ENCODE results near the gene GNB2. TPM values are rescaled to one million over a fixed set of nuclear protein-coding genes. Genes with fewer than 3 reads are reported as not detected.

GNB2 gene
- total RNA-seq: 79.8 and 102 TPM in 2 replicates

DNA sequence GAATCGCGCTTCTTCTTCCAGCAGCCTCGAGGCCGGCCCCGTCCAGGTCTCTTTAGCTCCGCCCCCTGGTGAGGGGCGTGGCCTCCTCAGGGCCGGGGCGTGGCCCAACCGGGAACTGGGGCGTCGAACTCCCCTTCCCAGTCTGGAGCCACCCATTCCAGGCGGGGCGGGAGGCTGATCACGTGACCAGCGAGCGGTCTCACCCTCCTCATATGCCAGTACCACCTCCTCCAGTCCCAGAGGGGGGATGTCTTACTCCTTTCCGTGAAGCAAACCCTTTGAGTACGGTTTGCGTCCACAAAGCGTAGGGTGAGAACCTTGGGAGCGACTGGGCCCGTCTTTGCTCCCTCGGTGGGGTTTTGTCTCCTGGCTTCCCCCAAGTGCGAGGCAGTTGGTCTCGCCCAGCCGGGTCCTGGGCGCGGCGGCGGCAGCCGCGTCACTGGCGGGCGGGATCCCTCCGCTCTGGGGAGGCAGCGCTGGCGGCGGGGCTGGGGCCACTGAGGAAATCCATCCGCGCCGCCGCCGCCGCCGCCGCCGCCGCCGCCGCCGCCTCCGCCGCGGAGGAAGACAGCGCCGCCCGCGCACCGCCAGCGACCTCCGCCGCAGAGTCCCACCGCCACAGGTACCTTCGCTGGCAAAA, at the start of gene GNB2:
Gene GNB2 (plus strand): TSS at position 439 of the 640 bp plus-strand sequence. CDS start 2,526 bp downstream, outside the sequence.

DNA sequence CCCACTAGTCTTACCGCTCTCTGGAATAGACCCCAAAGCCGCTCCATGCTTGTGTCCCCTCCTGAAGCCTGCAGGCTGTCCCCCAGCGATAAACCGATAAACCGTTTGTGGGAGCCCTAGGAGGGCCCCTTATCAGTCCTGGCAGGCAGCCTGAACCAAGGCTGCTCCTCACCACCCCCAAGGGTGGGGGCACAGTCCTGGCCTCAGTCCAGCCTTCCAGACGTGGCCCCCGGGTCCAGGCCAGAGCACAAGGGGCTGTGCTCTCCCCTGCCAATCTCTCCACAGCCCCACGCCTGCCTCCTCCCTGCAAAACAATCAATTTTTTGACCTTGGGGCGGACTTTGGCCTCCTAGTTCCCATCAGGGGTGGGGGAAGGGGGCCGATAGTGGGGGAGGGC, 32.1 kb upstream of the GNB2 start, which contains the start of gene TFR2:
Gene TFR2 (minus strand): TSS at position 90 of the 397 bp plus-strand sequence. CDS start 43 bp downstream, at position 47.

GRCh38 chr7:100655908-100656674, 17.4 kb upstream of the GNB2 start, which contains the start of gene ACTL6B:
Gene ACTL6B (minus strand): TSS chr7:100656448. CDS start chr7:100656354, 94 bp downstream.

GRCh38 chr7:100694098-100694745, 20.7 kb downstream of the GNB2 start, which contains the start of gene GIGYF1:
Gene GIGYF1 (minus strand): TSS chr7:100694250. CDS start chr7:100688238, 6,012 bp downstream.

DNA sequence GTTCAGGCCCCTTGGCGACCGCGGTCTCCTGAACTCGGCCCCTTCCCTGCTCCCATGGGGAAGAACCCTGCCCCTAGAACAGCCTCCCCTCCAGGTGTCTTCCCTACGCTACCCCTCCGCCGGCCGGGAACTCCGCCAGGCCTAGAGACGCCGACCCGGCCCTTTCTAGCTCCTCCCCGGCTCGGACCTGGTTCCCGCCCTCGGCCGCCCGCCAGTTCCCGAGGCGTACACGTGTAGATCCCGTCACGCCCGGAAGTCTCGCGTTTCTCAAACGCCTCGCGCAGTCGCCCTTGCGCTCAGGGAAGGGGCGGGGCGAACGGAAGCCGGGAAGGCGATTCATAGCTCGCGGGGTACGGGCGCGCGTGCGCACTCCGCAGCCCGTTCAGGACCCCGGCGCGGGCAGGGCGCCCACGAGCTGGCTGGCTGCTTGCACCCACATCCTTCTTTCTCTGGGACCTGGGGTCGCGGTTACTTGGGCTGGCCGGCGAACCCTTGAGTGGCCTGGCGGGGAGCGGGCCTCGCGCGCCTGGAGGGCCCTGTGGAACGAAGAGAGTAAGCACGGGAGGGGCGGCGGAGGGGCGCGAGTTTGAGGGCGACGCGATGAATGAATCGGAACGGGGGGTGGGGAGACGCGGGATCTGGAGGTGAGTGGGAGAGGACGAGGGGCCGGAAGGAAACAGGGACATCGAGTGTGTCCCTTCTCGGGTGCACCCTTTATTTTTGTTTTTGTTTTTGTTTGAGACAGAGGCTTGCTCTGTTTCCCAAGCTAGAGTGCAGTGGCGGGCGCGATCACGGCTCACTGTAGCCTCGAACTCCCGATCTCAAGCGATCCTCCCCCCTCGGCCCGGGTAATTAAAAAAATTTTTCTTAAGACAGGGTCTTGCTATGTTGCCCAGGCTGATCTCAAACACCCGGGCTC, 32.5 kb downstream of the GNB2 start, which contains the start of gene POP7:
Gene POP7 (plus strand): TSS at position 369 of the 919 bp plus-strand sequence. CDS start 710 bp downstream, outside the sequence.

GRCh38 chr7:100720279-100720670, 46.7 kb downstream of the GNB2 start, which contains the start of gene EPO:
Gene EPO (plus strand): TSS chr7:100720468. CDS start chr7:100720981, 513 bp downstream.

Other genes with a start within 250 kb of the GNB2 start
- gene ZCWPW1, start 245.0 kb upstream of the GNB2 start, total RNA-seq: 0.94 and 1.1 TPM in 2 replicates
- 34.2 and 54.1 TPM in 2 replicates for gene MEPCE, start 243.9 kb upstream of the GNB2 start, total RNA-seq
- 8.6 and 17.3 TPM in 2 replicates for gene PPP1R35, start 237.2 kb upstream of the GNB2 start, total RNA-seq
- gene SPACDR, start 209.5 kb upstream of the GNB2 start, total RNA-seq: 0.32 and 0.38 TPM in 2 replicates
- 21.3 and 24.8 TPM in 2 replicates for gene TSC22D4, start 194.5 kb upstream of the GNB2 start, total RNA-seq
- gene NYAP1, start 189.8 kb upstream of the GNB2 start, total RNA-seq: 2.5 and 2.6 TPM in 2 replicates
- gene AGFG2, start 134.5 kb upstream of the GNB2 start, total RNA-seq: 25.1 and 33.2 TPM in 2 replicates
- not detected in 2 replicates for gene SAP25, start 99.8 kb upstream of the GNB2 start, total RNA-seq
- 7.3 and 8.6 TPM in 2 replicates for gene LRCH4, start 87.6 kb upstream of the GNB2 start, total RNA-seq
- gene FBXO24, start 87.4 kb upstream of the GNB2 start, total RNA-seq: 0.25 TPM in 1 of 2 replicates, not detected in the other
- 0.38 and 0.49 TPM in 2 replicates for gene PCOLCE, start 71.4 kb upstream of the GNB2 start, total RNA-seq
- gene MOSPD3, start 61.2 kb upstream of the GNB2 start, total RNA-seq: 5.3 and 7.6 TPM in 2 replicates
- gene TFR2, start 32.2 kb upstream of the GNB2 start, total RNA-seq: under 0.01 and 0.57 TPM in 2 replicates
- not detected in 2 replicates for gene ACTL6B, start 17.3 kb upstream of the GNB2 start, total RNA-seq
- 10.2 and 20.9 TPM in 2 replicates for gene GIGYF1, start 20.5 kb downstream of the GNB2 start, total RNA-seq
- gene POP7, start 32.4 kb downstream of the GNB2 start, total RNA-seq: 28.6 and 36.8 TPM in 2 replicates
- not detected in 2 replicates for gene EPO, start 46.7 kb downstream of the GNB2 start, total RNA-seq
- not detected in 2 replicates for gene ZAN, start 59.9 kb downstream of the GNB2 start, total RNA-seq
- gene EPHB4, start 153.8 kb downstream of the GNB2 start, total RNA-seq: 224 and 582 TPM in 2 replicates
- 22.5 and 28.6 TPM in 2 replicates for gene SLC12A9, start 179.0 kb downstream of the GNB2 start, total RNA-seq
- 36.4 and 62.6 TPM in 2 replicates for gene TRIP6, start 193.6 kb downstream of the GNB2 start, total RNA-seq
- gene SRRT, start 201.4 kb downstream of the GNB2 start, total RNA-seq: 41.4 and 58.3 TPM in 2 replicates
- 1.9 and 2.0 TPM in 2 replicates for gene UFSP1, start 216.0 kb downstream of the GNB2 start, total RNA-seq
- 0.16 and 11.3 TPM in 2 replicates for gene ACHE, start 222.1 kb downstream of the GNB2 start, total RNA-seq